ENCODE results near the gene NOS3. TPM values are rescaled to one million over a fixed set of nuclear protein-coding genes. Genes with fewer than 3 reads are reported as not detected.

NOS3 gene
- polyA plus RNA-seq, 1 donor = 9.2 TPM

- no peak for DNase-seq
Measured at GRCh38 chr7:150952331-150953050, 38.3 kb upstream of the NOS3 start.

- no peak for DNase-seq
Measured at GRCh38 chr7:150953061-150953997, 37.5 kb upstream of the NOS3 start.

DNA sequence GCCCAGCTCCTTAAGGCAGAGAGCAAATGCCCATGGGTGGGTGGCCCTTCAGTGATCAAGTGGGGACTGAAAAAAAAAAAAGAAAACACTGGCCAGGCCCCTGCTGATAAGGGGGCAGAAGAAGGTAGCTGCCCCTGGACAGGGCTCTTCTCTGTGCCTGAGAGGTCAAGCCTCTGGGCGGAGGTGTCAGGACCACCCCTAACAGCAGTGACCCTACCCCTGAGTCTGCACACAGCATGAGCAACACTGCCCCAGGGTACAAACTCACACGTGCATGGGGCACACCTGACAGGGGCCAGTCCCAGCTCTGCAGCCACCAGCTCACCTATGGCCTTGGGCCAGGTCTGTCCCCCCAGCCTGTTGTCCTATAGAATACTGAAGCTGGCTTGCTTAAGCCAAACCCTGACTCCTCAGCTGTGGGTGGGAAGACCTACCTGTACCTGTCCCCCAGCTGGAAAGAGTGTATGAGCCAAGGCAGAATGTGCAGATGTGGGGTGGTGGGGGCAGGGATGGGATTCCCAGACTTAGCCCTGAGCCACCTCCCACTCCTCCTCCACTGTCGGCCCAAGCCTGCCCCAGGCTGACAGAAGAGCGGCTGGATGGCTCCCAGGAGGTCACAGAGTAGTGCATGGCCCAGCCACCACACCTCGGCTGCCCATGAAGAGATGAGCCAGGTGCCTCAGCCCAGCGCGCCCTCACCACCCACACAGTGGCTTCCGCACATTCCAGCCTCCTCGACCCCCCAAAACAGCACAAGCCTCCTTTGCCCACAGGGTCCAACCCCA, 36.4 kb upstream of the NOS3 start:
- no peak for DNase-seq

DNA sequence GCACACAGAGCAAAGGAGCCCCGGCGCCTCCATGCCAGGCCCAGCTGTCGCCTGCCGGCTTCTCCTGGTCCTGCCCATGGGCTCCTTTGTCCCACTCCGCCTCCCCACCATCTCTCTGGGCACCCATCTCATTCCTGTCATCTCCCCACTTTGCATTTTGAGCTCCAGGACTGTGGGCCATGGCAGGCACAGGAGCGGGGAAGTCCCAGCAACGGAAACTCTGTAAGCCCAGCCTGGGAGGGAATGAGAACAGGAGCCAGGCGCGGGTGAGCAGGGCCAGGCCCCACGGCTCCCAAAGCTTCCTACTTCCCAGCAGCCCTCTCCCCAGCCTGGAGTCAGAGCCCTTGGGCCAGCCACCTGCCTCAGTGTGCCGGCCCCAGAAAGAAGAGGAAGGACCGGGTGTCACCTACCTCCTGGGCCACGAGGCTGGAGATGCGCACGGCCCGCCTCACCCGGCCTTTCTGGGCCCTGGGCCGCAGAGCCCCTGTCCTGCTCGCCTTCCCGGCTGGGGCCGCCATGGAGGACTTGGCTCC, 35.8 kb upstream of the NOS3 start:
- DNase-seq = no peak

DNA sequence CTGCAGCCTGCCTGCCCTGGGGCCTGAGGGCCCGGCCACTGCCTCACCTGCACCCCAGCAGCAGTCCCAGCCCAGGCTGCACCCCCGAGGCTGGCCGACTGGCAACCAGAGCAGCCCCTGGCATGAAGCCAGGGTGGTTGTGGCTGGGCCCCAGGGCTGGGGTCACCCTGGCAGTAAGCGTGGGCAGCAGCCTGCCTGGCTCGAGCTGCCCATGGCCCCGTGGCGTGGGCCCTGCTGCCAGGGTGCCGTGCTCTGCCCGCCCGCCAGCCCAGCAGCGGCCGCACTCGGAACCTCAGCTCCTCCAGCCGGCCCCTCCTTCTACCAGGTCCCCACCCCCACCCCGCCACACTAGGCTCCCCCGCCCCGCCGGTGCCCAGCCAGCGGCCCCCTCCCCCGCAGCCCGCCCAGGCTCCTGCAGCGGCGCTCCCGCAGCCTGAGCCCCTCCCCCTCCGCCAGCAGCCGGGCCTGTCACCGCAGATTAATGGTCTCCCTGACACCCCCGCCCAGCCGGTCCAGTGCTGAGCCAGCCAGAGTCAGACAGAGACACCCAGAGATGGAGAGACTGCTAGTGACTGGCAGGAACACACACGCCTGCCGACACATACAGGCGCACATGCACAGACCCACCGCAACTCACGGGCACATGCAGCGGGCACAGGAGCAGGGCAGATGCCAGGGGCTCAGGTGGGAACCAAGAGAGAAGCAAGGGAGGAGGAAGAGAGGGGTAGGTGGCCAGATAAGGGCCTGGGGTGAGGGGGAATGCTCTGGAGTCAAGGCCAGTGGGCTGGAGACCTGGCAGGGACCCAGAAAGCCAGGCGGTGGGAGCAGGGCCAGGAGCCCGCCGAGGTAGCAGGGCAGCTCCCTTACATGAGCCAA, 35.1 kb upstream of the NOS3 start:
- peak; percentile 46 for DNase-seq

GRCh38 chr7:150956395-150957132, 34.3 kb upstream of the NOS3 start:
- DNase-seq = no peak

- DNase-seq = no peak
Measured at GRCh38 chr7:150957133-150958020, 33.4 kb upstream of the NOS3 start.

- DNase-seq = no peak
Measured at GRCh38 chr7:150958062-150958552, 32.7 kb upstream of the NOS3 start.

DNA sequence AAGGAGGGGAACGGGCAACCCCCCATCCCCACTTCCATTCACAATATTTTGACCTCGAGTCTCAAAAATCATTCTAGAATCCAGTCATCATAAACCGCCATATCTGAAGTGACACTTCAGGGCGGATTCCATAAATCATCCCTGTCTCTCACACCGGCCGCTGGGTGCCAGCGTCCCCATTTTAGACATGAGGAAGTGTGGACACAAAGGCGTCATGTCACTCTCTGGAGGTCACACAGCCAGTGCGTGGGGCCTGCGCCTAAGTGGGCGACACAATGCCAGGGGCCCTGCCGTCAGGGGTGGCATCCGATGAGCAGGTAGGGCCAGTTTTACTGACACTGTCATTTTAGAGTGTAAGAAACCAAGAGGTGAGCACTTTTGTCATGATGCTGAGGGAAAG, 32.2 kb upstream of the NOS3 start:
- DNase-seq = no peak

- no peak for DNase-seq
Measured at GRCh38 chr7:150959081-150959480, 31.7 kb upstream of the NOS3 start.

GRCh38 chr7:150959739-150960734, 30.8 kb upstream of the NOS3 start:
- DNase-seq = no peak

GRCh38 chr7:150961510-150962289, 29.1 kb upstream of the NOS3 start:
- DNase-seq = no peak

DNA sequence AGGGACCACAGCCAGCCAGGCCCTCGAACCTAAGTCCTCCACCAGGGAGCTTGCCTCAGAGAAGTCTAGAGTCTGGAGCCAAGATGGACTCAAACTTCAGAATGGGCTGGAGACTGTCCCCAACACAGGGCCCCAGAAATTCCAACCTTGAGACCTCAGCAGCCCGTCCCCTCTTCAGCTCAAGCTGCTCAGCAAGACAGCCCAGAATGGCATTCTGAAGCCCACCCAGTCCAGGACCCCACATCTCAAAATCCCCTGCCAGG, 28.6 kb upstream of the NOS3 start:
- DNase-seq = no peak

DNA sequence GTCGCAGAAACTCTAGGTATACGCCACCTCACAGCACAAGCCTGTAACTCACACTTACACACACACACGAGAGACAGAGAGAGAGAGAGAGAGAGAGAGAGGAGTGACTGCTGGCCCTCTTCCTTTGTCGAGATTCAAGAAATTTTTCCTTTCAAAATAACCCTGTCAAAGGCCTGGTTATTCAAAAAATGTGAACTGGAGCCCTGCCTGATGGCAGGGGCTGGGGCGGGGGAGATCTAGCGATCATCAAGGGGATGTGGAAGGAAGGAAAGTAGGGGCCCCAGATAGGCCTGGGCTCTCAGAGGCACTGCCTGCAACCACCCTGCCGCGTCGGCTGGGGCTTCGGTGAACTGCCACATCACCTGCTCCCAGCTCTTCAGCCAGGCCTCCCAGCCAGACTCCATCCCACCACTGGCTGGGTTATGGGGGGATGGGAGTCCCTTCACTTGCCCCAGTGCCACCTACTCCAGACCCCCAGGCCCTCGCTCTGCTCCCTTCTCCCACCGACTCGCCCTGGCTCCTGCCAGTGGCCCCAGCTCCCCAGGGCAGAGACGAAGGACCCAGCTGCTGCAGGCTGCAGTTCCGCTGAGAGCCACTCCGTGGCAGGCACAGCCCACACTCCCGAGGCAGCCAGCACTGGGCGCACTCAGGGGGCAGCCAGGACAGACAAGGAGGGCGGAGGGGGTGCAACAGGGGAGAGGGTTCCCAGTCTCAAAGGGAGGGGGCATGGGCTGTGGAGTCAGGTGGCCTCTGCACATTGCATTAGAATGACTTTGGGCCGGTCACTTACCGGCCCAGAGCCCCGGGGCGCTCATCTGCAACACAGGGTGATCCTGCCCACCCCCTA, 28.0 kb upstream of the NOS3 start:
- DNase-seq = peak; percentile 60

DNA sequence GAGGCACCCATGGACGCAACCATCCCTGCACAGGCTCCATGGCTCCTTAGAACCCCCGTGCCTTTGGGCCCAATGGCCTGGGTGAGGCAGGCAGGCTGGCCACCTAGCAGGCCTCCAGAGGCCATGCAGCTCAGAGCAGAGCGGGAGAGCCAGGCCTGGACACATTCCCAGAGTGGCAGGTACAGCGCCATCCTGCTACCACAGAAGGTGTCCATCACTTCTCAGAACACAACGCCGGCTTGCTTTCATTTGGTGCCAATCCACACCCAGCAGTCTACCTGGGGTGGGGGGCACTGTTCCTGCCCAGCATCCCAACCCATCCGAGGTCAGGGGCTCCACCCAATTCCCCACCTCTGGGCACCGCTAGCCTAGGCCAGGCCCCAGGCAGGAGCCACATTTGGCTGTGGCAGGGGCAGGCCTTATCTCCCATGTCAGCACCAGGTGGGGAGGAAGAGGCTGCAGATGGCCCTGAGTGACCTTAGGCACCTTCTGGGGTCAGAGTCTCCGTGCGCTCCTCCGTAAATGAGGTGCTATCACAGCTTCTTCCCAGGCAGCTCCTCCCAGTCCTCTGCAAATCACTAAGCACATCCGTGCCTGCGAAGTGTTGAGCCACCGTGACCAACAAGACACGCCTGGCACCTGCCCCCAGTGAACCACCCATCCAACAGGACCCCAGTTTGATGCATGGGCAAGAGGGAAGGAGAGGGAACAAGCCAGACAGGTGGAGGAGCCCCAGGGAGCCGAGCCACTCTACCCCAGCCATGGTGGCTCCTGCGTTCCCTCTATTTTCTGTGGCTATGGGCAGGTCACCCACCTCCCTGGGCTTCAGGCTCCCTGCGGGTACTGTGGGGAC, 26.9 kb upstream of the NOS3 start:
- DNase-seq = no peak

- no peak for DNase-seq
Measured at GRCh38 chr7:150964593-150965111, 26.2 kb upstream of the NOS3 start.

Measured in hindlimb muscle (tissue), 1 donor.